GM03348 (cell line): ENCODE results near the gene DDX41.

ENCODE experiments used
- DNase-seq: peaks from one replicate; pipeline ENCODE4 v3.0.0; 2012; ENCODE audit warnings: low spot score

Gene DDX41

GRCh38 chr5:177483994-177484901 is 32.5 kb downstream of the DDX41 start:
- DNase-seq, result no peak

- no peak for DNase-seq
Measured at GRCh38 chr5:177483042-177483441, 33.7 kb downstream of the DDX41 start.

- no peak for DNase-seq
Measured at GRCh38 chr5:177482359-177482795, 34.4 kb downstream of the DDX41 start.

DNA sequence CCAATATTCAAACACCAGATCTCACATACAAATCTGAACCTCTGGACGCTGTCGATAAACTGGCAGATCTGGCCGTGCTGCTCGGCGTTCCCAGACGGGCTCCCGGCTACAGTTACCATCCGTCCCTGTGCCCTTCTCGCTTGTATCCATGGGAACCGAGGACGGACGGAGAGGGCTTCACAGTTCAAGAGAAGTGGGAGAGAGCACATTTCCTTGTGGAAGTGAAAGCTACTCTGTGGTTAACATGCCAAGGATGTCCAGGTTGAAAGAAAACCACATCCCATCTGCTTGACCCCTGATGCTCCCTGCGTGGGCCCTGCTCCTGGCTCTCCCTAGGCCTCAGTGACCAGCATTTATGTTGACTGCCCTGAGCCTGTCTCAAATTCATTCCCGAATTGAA is 37.0 kb downstream of the DDX41 start:
- no peak for DNase-seq

DNA sequence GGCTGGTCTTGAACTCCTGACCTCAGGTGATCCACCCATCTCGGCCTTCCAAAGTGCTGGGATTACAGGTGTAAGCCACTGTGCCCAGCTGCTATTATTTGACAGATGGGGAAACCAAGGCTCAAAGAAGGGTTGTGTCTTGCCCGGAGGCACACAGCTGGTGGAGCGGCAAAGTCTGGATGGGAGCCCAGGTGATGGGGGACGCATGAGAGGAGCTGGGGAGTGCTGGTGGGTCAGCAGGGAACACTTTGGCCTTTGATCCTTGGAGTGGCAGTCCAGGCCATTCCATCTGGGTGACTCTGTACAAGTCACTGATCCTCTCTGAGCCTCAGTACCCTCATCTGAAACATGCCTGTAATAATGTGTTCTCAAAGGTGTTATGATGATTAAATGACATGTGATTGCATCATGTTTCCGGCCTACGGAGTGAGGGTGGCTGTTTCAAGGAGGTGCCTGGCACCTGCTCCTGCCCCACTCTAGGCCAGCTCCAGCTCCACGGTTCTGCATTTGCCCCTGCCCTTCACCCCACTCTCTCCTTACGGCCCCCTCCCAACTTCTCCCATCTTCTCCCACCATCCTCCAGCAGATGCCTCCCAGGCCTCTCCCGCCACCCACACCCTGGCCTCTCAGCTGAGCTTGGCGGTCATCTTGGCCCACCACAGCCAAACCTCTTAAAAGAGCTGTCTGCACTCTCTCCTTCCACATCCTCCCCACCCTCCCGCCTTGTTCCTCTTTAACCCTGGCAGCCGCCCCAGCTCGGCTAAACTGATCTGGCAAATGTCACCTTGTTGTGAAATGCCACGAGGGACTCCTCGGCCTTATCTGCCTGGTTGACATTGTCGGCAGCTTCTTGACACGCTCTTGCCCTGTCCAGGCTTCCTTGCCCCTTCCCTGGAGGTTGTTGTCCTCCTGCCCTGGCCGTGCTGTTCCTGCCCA is 37.8 kb downstream of the DDX41 start:
- peak; percentile 59 for DNase-seq

DNA sequence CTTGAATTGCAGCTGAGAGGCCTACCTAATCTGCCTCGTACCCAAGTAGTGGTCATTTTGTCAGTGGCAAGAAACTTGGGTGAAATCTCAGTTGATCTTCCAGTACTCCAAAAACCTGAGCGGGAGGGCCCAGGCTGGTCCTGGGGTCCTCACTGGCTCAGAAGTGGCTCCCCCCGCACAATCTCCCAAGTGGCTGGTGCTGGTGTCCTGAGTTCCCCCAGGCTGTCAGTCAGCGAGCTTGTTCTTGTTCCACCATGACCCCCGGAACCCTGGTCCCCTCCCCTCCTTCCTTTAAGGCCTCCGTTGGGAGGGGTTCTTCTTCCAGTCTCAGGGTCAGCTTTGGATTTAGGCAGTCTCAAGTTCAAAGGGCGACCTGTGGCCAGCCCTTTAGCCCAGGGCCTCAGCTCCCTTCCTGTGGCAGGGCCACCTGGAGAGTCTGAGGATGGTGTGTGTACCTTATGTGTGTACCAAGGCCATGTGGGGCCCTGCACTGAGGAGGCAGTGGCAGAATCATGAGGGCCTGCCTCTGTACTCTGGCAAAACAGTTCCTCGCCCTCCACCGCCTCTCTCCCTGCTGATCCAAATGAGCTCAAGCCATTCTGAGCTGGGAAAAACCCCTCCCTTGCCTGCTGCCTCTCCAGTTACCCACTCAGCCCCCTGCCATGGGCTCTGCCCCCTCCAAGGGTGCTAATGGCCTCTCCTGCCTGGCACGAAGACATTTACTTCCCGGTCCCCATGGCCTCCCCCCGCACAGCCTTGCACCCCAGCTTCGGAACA is 38.9 kb downstream of the DDX41 start:
- no peak for DNase-seq

GRCh38 chr5:177476531-177477233 is 40.1 kb downstream of the DDX41 start:
- DNase-seq, result peak; percentile 55

GRCh38 chr5:177475563-177476427 is 41.0 kb downstream of the DDX41 start:
- no peak for DNase-seq

GRCh38 chr5:177474846-177475562 is 41.8 kb downstream of the DDX41 start:
- no peak for DNase-seq

DNA sequence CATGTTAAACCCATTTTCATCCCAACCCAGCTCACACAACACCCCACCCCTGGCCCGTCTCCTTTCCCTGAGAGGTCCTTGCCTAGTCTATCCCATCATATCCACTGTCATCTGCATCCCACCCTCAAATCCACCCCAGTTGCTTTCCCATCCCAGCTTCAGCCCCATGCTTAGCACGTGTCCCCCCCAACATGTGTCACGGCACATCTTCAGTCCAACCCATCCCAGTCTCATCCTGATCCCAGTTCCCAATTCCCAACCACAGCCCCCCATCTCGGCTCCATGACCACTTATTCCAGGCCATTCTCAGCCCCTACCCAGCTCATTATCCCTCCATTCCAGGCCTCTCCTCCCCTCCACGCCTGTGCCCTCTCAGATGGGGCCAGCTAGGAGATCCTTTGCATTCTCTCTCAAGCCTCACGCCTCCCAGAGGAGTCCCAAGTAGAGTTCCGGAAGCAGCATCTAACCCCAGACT is 42.7 kb downstream of the DDX41 start:
- DNase-seq, result no peak

DNA sequence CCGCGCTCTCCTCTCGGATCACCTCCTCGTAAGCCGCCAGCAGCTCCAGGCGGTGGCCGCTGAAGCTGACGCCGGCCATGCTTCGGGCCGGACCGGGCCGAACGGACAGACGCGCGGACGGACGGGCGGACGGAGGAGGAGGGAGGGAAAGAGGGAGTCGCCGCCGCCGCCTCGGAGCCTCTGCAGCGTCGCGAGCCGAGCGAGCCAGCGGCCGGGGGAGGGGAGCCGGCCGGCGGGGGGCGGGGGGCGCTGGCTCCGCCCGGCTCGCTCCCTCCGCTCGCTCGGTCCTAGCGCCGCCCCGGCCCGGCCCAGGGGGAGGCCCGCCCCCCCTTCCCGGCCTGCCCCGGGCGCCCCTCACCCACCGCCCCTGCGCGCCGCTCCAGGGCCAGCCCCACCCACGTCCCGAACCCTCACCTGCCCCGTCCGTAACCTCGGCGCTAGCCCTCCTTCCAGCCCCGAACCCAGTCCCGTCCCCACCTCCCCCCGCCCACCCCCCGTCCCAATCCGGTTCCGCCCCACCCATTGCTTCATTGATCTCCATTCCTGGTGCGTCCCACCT is 43.2 kb downstream of the DDX41 start, which contains the start of gene DBN1:
Gene DBN1 (minus strand): TSS at position 192 of the 559 bp plus-strand sequence. CDS start 113 bp downstream, at position 79.
- peak; percentile 96 for DNase-seq

GRCh38 chr5:177472460-177473442 is 44.0 kb downstream of the DDX41 start:
- peak; percentile 78 for DNase-seq

- DNase-seq, result peak; percentile 69
Measured at GRCh38 chr5:177471610-177472356, 45.0 kb downstream of the DDX41 start.

- DNase-seq, result no peak
Measured at GRCh38 chr5:177470759-177471536, 45.8 kb downstream of the DDX41 start.

- no peak for DNase-seq
Measured at GRCh38 chr5:177469750-177470525, 46.8 kb downstream of the DDX41 start.
